Measurements from ENCODE around the gene RNASE8.

- TF ChIP-seq SP1 (IDR thresholded peaks at IDR 0.05; ENCODE audit: low read depth, low read length) (no peak), TAF7 (optimal IDR thresholded peaks at IDR 0.05; ENCODE audit: borderline replicate concordance, low read depth, low read length) (no peak), CBX8 (IDR thresholded peaks at IDR 0.05; ENCODE audit: borderline replicate concordance, low read depth, low read length) (no peak), CEBPB (IDR thresholded peaks at IDR 0.05; ENCODE audit: low read depth, low read length) (no peak)
Measured at GRCh38 chr14:21102521-21103410, 45.1 kb downstream of the RNASE8 start.
